Natural killer cell (primary cell): ENCODE measurements around the gene RAD51B. TPM values are rescaled to one million over a fixed set of nuclear protein-coding genes. Genes with fewer than 3 reads are reported as not detected.

ENCODE experiments used
- ATAC-seq, 3 donors: fragments of 150-1000 bp in 2 of 3; fragments of 200-7000 bp in 1 of 3; cut with Tn5 transposase; 1 replicate in 1 of 3; 2 replicates in 2 of 3; pipeline ENCODE4 v1.10.0; 2021; ENCODE audit warnings: mild to moderate bottlenecking in 2 of 3, moderate library complexity in 2 of 3
- DNase-seq, 2 donors: peaks; one replicate each; pipeline versions ENCODE4 v3.0.0 to v3.0.0-alpha.2; 2013 to 2021; ENCODE audit warnings: mixed read lengths in 1 of 2
- H3K27ac ChIP-seq: one replicate; pipeline ENCODE4 v1.5.1; 2013; ENCODE audit warnings: mild to moderate bottlenecking, low read length
- H3K27me3 ChIP-seq: one replicate; pipeline ENCODE4 v1.6.1; 2013; ENCODE audit warnings: low read length; ENCODE audit not compliant: control insufficient read depth, insufficient read depth
- H3K36me3 ChIP-seq: one replicate; pipeline ENCODE4 v1.6.1; 2013; ENCODE audit warnings: low read length; ENCODE audit not compliant: control insufficient read depth, insufficient read depth
- H3K4me1 ChIP-seq: one replicate; pipeline ENCODE4 v1.6.1; 2013; ENCODE audit warnings: low read length; ENCODE audit not compliant: control insufficient read depth, insufficient read depth
- H3K4me3 ChIP-seq: one replicate; pipeline ENCODE4 v1.5.1; 2013; ENCODE audit warnings: low read length
- H3K9me3 ChIP-seq: one replicate; pipeline ENCODE4 v1.6.1; 2013; ENCODE audit warnings: low read length; ENCODE audit not compliant: control insufficient read depth, insufficient read depth
- H3K27ac Mint-ChIP-seq, 2 donors: one replicate each; pipeline ENCODE4 v1.8.0; 2022; ENCODE audit warnings: mild to moderate bottlenecking in 2 of 2, mixed read lengths in 2 of 2, moderate library complexity in 1 of 2
- H3K27me3 Mint-ChIP-seq, 2 donors: one replicate each; pipeline ENCODE4 v1.8.0; 2022; ENCODE audit warnings: low read depth in 2 of 2, mixed read lengths in 2 of 2
- H3K36me3 Mint-ChIP-seq: one replicate; pipeline ENCODE4 v1.8.0; 2022; ENCODE audit warnings: mixed read lengths
- H3K4me1 Mint-ChIP-seq, 2 donors: one replicate each; pipeline ENCODE4 v1.8.0; 2022; ENCODE audit warnings: mixed read lengths in 2 of 2
- H3K4me3 Mint-ChIP-seq: one replicate; pipeline ENCODE4 v1.8.0; 2022; ENCODE audit warnings: mild to moderate bottlenecking, moderate library complexity, mixed read lengths
- H3K9me3 Mint-ChIP-seq, 2 donors: one replicate each; pipeline ENCODE4 v1.8.0; 2022; ENCODE audit warnings: mixed read lengths in 2 of 2
- CTCF ChIP-seq: fragments of 200-600 bp; IDR thresholded peaks from one replicate; pipeline ENCODE4 v1.8.0; 2022; ENCODE audit warnings: antibody characterized with exemption
- WGBS: methylation state at CpG from one replicate; pipeline ENCODE4 v1.1.7; 2013; ENCODE audit warnings: missing lambda C conversion rate; ENCODE audit not compliant: insufficient coverage; 5-methylcytosine and 5-hydroxymethylcytosine counted together
- intact Hi-C: fragments of 100-400 bp; cut with micrococcal nuclease; formaldehyde crosslinking; loops from one replicate; pipeline ENCODE4 v1.14.2; 2022
- total RNA-seq, 4 donors: library from RNA; stranded (reverse); fragments of 120-200 nt in 1 of 4; gene quantifications; one replicate each; pipeline versions ENCODE4 v1.2.3 to v1.2.4, GENCODE V29; 2013 to 2022

The RAD51B gene
- total RNA-seq, 3 donors from 2014 or later (not counting 1 experiment from before 2014, with no cell fraction given) = 28.1 to 37.6 (median 28.6) TPM

GRCh38 chr14:68327231-68327630 lies 507.7 kb downstream of the RAD51B start:
- Histone ChIP-seq H3K27ac (no peak overlapping the region), H3K4me1 (no peaks in the 10 kb centered on the region), H3K4me3 (no peak overlapping the region), H3K27me3 (no peaks in the 10 kb centered on the region), H3K9me3 (no peaks in the 10 kb centered on the region), H3K36me3 (no peaks in the 10 kb centered on the region)
- Mint-ChIP-seq H3K4me3 (no peak overlapping the region), H3K27me3 (no peaks in the 10 kb centered on the region), H3K4me1 (peaks cover 0 to 5% of the 10 kb centered on the region in 2 donors), H3K9me3 (no peaks in the 10 kb centered on the region), H3K27ac (no peak overlapping the region), H3K36me3 (no peaks in the 10 kb centered on the region)
- no peak for DNase-seq
- WGBS = 73% methylated on average over 3 of the region's 3 CpGs
- ATAC-seq = no peak
- no peak for TF ChIP-seq CTCF
- intact Hi-C loops = no loop called here

- Mint-ChIP-seq H3K27ac (no peak overlapping the region), H3K27me3 (no peaks in the 10 kb centered on the region), H3K36me3 (no peaks in the 10 kb centered on the region), H3K9me3 (no peaks in the 10 kb centered on the region), H3K4me3 (no peak overlapping the region), H3K4me1 (no peaks in the 10 kb centered on the region)
- no peaks in the 10 kb centered on the region for H3K4me1 ChIP-seq
- no peak for TF ChIP-seq CTCF
- H3K27me3 ChIP-seq = no peaks in the 10 kb centered on the region
- H3K9me3 ChIP-seq = no peaks in the 10 kb centered on the region
- no peak overlapping the region for H3K27ac ChIP-seq
- DNase-seq = no peak
- H3K4me3 ChIP-seq = no peak overlapping the region
- no peak for ATAC-seq
- no peaks in the 10 kb centered on the region for H3K36me3 ChIP-seq
- intact Hi-C loops = no loop called here
- 88% methylated on average over 3 of the region's 3 CpGs for WGBS
Observed at GRCh38 chr14:68328509-68328908, 508.9 kb downstream of the RAD51B start.

- Mint-ChIP-seq H3K4me1 (peaks cover 0 to 5% of the 10 kb centered on the region in 2 donors), H3K27me3 (no peaks in the 10 kb centered on the region), H3K4me3 (no peak overlapping the region), H3K36me3 (no peaks in the 10 kb centered on the region), H3K9me3 (no peaks in the 10 kb centered on the region), H3K27ac (no peak overlapping the region)
- Histone ChIP-seq H3K9me3 (no peaks in the 10 kb centered on the region), H3K36me3 (no peaks in the 10 kb centered on the region), H3K4me1 (no peaks in the 10 kb centered on the region), H3K27ac (no peak overlapping the region), H3K27me3 (no peaks in the 10 kb centered on the region), H3K4me3 (no peak overlapping the region)
- WGBS = 81% methylated on average over 2 of the region's 2 CpGs
- no peak for TF ChIP-seq CTCF
- intact Hi-C loops = no loop called here
- no peak for DNase-seq
- ATAC-seq = no peak
Observed at GRCh38 chr14:68331426-68331825, 511.8 kb downstream of the RAD51B start.

- Mint-ChIP-seq H3K9me3 (no peaks in the 10 kb centered on the region), H3K27ac (no peak overlapping the region), H3K36me3 (no peaks in the 10 kb centered on the region), H3K4me1 (peaks cover 2 to 6% of the 10 kb centered on the region in 2 donors), H3K4me3 (no peak overlapping the region), H3K27me3 (no peaks in the 10 kb centered on the region)
- H3K9me3 ChIP-seq = no peaks in the 10 kb centered on the region
- intact Hi-C loops = no loop called here
- H3K4me1 ChIP-seq = no peaks in the 10 kb centered on the region
- H3K27me3 ChIP-seq = no peaks in the 10 kb centered on the region
- no peaks in the 10 kb centered on the region for H3K36me3 ChIP-seq
- no peak for TF ChIP-seq CTCF
- H3K4me3 ChIP-seq = no peak overlapping the region
- H3K27ac ChIP-seq = no peak overlapping the region
- DNase-seq (no peak), ATAC-seq (no peak)
- 87% methylated on average over 1 of the region's 1 CpG for WGBS
Observed at GRCh38 chr14:68331991-68332390, 512.4 kb downstream of the RAD51B start.
